ENCODE data around the gene RAB24.
A peak's percentile ranks its signal among the peaks of the same experiment; 100 is the strongest.

Gene RAB24

DNA sequence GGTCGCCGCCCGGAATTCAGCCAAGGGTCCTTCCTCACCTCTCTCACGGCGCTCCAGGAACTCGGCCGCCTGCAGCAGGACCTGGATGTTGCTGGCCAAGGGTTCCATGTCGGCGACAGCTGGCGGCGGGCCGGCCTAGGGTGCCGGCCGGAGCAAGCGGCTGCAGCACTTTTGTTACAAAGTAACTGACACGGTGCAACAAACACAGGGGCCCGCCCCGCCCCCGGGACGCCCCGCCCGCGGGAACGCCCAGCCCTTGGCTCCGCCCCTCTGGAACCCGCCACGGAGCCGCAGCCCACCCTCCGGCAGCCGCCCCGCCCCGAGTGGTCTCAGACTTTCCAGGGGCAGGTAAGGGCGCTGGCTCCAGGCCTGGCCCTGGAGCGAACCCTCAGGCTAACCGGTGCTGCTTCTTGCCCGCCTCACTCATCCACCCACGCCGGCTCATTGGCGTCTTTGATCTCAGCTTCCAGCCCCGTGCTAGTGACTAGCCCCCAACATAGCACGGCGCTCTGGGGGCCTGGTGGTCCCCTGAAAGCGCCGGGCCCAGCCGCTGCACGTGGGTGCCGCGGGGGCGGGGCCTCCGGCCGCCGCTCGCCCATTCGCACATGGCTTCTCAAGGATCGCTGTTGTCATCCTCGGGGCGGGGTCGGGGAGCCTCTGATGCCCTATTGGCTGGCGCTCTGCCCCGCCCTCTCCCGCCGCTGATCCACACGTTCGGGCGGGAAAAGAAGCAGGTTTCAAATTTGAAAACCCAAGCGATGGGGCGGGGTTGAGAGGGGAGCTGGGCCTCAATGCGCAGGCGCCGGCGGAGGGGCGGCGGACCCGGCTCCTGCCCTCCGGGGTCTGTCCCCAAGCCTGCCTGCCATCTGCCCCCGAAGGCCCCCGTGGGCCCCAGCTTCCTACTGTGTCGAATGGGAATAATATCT, 8.5 kb upstream of the RAB24 start, which contains the start of gene MXD3:
TSS of gene MXD3 (minus strand) at position 176 of the 926 bp plus-strand sequence. CDS start at position 108, 68 bp downstream.
- 0 out of 2 replicates have a peak, but pooled peaks have one; percentile 39 for TF ChIP-seq CREB1 (IDR thresholded peaks at IDR 0.05; ENCODE audit: low read depth)
- TF ChIP-seq TAF1 (IDR thresholded peaks at IDR 0.05; ENCODE audit: low read depth) = peak; percentile 52
- TF ChIP-seq TCF12 (IDR thresholded peaks at IDR 0.05; ENCODE audit: low read depth) = no peak
- TF ChIP-seq CEBPB (IDR thresholded peaks at IDR 0.05) = no peak
- TF ChIP-seq, protein P1, sequence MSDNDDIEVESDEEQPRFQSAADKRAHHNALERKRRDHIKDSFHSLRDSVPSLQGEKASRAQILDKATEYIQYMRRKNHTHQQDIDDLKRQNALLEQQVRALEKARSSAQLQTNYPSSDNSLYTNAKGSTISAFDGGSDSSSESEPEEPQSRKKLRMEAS (IDR thresholded peaks at IDR 0.05) = peak; percentile 94
- TF ChIP-seq EGR1 (IDR thresholded peaks at IDR 0.05) = peak; percentile 67
- 0 out of 2 replicates have a peak, but pooled peaks have one; percentile 3 for TF ChIP-seq TEAD4 (IDR thresholded peaks at IDR 0.05)
- TF ChIP-seq RAD21 (IDR thresholded peaks at IDR 0.05; ENCODE audit: low read depth) = no peak
- no peak; the same call in 1 of the 2 replicates for TF ChIP-seq NFIC (IDR thresholded peaks at IDR 0.05)
- no peak for TF ChIP-seq YY1 (IDR thresholded peaks at IDR 0.05; ENCODE audit: low read depth)
- peak; percentile 99 for TF ChIP-seq FOXM1 (IDR thresholded peaks at IDR 0.05; ENCODE audit: borderline replicate concordance, low read depth)
- TF ChIP-seq, protein P2, sequence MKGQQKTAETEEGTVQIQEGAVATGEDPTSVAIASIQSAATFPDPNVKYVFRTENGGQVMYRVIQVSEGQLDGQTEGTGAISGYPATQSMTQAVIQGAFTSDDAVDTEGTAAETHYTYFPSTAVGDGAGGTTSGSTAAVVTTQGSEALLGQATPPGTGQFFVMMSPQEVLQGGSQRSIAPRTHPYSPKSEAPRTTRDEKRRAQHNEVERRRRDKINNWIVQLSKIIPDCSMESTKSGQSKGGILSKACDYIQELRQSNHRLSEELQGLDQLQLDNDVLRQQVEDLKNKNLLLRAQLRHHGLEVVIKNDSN (IDR thresholded peaks at IDR 0.05) = peak; percentile 81
- TF ChIP-seq ZBTB7A (IDR thresholded peaks at IDR 0.05; ENCODE audit: low read depth) = peak; percentile 97
- TF ChIP-seq, protein P3, sequence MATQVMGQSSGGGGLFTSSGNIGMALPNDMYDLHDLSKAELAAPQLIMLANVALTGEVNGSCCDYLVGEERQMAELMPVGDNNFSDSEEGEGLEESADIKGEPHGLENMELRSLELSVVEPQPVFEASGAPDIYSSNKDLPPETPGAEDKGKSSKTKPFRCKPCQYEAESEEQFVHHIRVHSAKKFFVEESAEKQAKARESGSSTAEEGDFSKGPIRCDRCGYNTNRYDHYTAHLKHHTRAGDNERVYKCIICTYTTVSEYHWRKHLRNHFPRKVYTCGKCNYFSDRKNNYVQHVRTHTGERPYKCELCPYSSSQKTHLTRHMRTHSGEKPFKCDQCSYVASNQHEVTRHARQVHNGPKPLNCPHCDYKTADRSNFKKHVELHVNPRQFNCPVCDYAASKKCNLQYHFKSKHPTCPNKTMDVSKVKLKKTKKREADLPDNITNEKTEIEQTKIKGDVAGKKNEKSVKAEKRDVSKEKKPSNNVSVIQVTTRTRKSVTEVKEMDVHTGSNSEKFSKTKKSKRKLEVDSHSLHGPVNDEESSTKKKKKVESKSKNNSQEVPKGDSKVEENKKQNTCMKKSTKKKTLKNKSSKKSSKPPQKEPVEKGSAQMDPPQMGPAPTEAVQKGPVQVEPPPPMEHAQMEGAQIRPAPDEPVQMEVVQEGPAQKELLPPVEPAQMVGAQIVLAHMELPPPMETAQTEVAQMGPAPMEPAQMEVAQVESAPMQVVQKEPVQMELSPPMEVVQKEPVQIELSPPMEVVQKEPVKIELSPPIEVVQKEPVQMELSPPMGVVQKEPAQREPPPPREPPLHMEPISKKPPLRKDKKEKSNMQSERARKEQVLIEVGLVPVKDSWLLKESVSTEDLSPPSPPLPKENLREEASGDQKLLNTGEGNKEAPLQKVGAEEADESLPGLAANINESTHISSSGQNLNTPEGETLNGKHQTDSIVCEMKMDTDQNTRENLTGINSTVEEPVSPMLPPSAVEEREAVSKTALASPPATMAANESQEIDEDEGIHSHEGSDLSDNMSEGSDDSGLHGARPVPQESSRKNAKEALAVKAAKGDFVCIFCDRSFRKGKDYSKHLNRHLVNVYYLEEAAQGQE (IDR thresholded peaks at IDR 0.05; ENCODE audit: low read depth) = no peak
- TF ChIP-seq EP300 (IDR thresholded peaks at IDR 0.05; ENCODE audit: borderline replicate concordance) = 0 out of 2 replicates have a peak, but pooled peaks have one; percentile 9

DNA sequence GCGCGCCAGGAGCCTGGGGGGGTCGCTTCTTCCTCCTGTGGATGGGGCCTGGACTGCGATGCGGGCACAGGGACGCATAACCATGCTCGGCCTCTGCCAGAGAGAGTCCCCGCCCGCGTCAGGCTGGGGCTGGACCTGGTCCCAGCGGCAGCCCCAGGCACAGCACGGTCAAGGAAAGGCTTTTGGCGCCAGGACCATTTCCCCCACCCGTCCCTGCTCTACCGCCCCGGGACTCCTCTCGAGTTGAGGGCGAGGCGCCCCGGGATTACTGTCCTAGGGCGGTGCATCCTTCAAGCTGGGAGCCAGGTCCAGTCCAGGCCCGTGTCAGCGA, 7.8 kb upstream of the RAB24 start:
- TF ChIP-seq CEBPB (IDR thresholded peaks at IDR 0.05) = no peak
- no peak for TF ChIP-seq TCF12 (IDR thresholded peaks at IDR 0.05; ENCODE audit: low read depth)
- TF ChIP-seq FOXM1 (IDR thresholded peaks at IDR 0.05; ENCODE audit: borderline replicate concordance, low read depth) = no peak
- 0 out of 2 replicates have a peak, but pooled peaks have one; percentile 16 for TF ChIP-seq NFIC (IDR thresholded peaks at IDR 0.05)
- no peak for TF ChIP-seq TEAD4 (IDR thresholded peaks at IDR 0.05)

DNA sequence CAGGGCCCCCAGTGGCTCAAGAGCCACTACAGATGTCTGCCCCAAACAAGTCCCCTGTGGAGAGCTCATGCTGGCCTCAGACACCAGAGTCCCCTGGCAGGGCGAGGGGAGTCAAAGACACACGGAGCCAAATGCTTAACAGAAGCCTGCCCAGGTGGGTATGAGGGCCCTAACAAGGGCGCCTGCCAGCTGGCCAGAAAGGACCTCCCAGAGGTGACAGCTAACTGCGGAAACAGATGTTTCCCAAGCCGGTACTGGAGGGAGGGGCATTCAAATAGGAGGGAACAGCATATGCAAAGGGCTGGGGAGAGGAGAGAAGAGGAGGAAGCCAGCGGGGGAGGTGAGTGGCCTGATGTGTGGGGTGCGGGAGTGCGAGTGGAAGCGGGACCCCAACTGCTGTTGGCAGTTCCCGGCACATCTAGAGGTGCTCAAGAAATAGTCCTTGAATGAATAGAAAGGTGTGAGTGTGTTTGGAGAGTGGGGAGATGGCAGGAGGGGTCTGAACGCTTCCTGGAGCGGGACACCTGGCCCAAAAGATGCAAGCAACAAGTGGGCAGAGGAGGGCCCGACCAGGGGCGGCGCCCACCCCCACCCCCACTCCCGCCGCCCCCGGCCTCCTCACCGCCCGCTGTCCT, 7.4 kb upstream of the RAB24 start:
- TF ChIP-seq CEBPB (IDR thresholded peaks at IDR 0.05) (no peak), RAD21 (IDR thresholded peaks at IDR 0.05; ENCODE audit: low read depth) (no peak), FOXM1 (IDR thresholded peaks at IDR 0.05; ENCODE audit: borderline replicate concordance, low read depth) (no peak), EGR1 (IDR thresholded peaks at IDR 0.05) (no peak), TAF1 (IDR thresholded peaks at IDR 0.05; ENCODE audit: low read depth) (no peak), EP300 (IDR thresholded peaks at IDR 0.05; ENCODE audit: borderline replicate concordance) (no peak), ZBTB7A (IDR thresholded peaks at IDR 0.05; ENCODE audit: low read depth) (no peak), TCF12 (IDR thresholded peaks at IDR 0.05; ENCODE audit: low read depth) (no peak), NFIC (IDR thresholded peaks at IDR 0.05) (no peak), YY1 (IDR thresholded peaks at IDR 0.05; ENCODE audit: low read depth) (no peak), TEAD4 (IDR thresholded peaks at IDR 0.05) (no peak)
- TF ChIP-seq, protein P1 (IDR thresholded peaks at IDR 0.05) = no peak
- TF ChIP-seq, protein P3 (IDR thresholded peaks at IDR 0.05; ENCODE audit: low read depth) = no peak
- TF ChIP-seq, protein P2 (IDR thresholded peaks at IDR 0.05) = no peak

DNA sequence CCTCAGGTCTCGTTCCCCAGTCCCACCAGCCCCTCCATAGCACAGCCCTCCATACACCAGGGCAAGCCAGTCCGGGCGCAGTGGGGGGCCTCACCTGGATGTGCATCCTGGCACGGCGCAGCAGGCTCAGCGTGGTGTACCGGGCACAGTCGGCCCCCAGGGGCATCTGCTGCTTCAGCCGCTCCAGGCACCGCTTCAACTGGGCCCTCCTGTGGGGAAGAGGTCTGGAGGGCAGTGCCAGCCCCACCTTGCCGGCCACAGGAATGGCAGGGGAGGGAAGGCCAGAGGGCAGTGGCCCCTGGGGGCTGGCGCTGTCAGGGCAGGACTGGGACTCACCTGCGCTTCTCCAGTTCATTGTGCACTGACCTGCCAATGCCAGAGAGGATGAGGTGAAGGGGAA, 6.8 kb upstream of the RAB24 start:
- TF ChIP-seq FOXM1 (IDR thresholded peaks at IDR 0.05; ENCODE audit: borderline replicate concordance, low read depth) (no peak), ZBTB7A (IDR thresholded peaks at IDR 0.05; ENCODE audit: low read depth) (no peak)
